H54 (cell line): ENCODE measurements around the gene CDH23.

Experiments
- DNase-seq: peaks from one replicate; pipeline ENCODE4 v3.0.0; 2011; ENCODE audit warnings: low spot score, mixed read lengths; ENCODE audit not compliant: insufficient read length
- FAIRE-seq: peaks from 3 replicates; lab custom pipeline; 2011; peaks lifted over from hg19 to GRCh38; lab: Jason Lieb, UNC
- POLR2A ChIP-seq: IDR thresholded peaks from 2 replicates; pipeline ENCODE4 v1.6.1; 2011; ENCODE audit warnings: low read depth, mild to moderate bottlenecking, low read length

CDH23 gene

DNA sequence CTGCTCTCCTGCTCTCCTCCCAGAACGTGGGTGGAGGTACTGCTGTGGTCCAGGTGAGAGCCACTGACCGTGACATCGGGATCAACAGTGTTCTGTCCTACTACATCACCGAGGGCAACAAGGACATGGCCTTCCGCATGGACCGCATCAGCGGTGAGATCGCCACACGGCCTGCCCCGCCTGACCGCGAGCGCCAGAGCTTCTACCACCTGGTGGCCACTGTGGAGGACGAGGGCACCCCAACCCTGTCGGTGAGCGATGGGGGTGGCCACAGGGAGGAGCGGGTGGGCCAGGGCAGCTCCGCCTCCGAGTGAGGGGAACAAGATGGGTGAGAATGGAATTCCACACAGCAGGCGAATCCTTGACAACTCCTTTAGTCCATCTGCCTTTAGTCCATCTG lies 345.0 kb downstream of the CDH23 start:
- FAIRE-seq, result no peak
- DNase-seq, result no peak
- TF ChIP-seq POLR2A, result no peak

DNA sequence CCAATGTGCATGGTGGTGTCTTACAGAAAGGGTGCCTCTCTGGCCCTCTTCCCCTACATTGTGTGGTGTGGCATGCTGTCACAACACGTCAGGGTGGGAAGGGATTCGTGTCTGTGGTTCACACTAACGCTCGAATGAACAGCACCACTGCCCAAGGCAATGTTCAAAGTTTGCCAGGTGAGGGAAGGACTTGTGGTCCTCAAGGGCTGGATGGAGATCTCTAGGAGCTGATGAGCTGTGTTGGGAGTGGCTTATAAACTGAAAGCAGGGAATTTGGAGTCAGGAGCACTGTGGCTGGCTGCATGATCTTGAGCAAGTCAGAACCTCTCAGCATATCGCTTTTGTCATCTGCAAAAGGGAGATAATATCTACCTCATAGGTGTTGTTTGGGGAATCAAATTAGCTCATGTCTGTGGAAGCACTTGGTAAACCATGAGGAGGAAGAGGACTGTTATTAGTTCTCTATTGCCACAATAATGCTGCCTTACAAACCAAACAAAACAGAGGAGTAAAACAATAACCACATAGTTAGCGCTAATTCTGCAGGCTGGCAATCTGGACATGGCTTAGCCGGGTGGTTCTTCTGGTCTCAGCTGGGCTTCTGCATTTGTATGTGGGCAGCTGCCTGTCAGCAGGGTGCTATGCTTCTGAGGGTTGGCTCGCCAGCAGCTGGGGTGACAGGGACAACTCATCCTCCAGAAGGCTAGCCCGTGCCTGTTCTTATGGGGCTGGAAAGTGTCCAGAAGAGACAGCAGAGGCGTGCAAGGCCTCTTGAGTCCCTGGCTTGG lies 345.8 kb downstream of the CDH23 start:
- DNase-seq (no peak), FAIRE-seq (no peak)
- TF ChIP-seq POLR2A, result no peak

DNA sequence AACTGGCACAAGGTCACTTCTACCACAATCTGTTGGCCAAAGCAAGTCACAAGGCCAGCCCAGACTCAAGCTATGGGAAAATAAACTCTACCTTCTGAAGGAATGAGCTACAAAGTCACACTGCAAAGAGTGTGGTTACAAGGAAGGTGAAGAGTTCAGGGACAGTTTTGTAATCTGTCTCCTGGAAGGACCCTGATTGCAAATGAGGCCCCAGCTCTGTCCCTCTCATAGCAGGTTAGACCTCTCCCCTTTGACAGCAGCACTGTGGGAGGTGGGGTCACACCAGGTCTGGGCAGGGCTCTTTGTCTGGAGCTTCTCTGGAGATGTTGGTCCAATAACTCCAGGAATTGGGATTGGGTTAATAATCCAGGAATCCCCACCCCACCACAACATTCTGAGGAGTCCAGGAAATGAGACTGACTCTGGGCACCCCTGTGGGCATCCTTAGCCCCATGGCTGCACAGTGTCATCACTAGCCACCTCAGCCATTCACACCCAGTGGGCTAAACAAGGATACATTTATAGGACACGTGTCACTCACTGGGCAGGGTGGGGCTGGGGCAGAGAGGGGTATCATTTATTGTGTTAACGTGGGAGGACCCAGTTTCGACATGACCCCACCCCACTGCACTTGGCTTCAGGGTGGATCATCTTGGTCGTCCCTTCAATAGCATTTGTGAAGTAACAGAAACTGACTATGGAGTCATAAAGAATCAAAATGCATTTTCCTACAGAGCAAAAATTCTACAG lies 346.5 kb downstream of the CDH23 start:
- DNase-seq (no peak), FAIRE-seq (no peak)
- TF ChIP-seq POLR2A, result no peak

DNA sequence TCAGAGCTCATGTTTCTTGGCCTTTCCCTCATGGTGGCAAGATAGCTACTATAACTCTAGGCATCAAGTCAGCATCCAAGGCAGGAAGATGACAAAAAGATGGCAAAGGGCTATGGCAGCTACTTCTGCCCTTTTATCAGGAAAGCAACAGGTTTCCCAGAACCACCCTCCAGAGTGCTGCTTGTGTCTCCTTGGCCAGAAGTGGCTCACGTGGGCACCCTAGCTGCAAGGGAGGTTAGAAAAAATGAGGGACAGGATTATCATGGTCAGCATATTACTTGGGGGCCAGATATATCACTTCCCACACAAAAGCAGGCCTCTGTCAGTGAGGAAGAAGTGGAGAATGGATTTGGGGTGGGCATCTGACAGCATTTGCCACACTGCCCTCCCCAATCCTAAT lies 347.1 kb downstream of the CDH23 start:
- FAIRE-seq (no peak), DNase-seq (no peak)
- TF ChIP-seq POLR2A, result no peak

DNA sequence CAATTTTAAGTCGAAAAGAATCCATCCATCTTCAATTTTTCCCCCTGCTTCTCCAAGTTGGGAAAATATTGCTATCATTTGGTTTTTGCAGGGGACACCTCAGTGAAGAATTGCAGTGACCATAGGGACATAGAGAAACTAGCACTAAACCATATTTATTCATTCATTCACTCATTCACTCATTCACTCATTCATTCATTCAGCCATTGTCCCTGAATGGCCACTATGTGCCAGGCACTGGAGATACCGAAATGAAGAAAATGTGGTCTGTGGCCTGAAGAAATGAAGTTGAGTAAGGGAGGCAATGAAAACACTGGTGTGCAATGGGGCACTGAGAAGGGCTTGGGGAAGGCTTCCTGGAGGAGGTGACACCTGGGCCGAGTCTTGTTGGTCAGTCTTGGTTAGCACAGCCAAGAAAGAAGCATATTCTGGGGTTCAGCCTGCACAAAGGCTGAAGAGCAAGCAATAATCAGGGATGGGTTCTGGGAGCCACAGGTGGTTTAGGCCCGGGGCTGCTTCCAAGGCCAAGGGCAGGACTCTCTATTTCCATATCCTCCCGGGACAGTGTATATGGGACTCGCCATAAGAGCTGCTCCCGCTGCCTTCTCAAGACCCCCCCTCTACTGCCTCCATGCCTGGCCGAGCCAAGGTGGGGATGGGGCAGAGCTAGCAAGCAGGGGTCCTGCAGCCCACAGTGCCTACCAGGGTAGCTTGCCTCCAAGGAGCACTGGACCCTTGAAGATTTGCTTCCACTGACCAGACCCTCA lies 348.4 kb downstream of the CDH23 start:
- FAIRE-seq, result no peak
- DNase-seq, result no peak
- TF ChIP-seq POLR2A, result no peak

DNA sequence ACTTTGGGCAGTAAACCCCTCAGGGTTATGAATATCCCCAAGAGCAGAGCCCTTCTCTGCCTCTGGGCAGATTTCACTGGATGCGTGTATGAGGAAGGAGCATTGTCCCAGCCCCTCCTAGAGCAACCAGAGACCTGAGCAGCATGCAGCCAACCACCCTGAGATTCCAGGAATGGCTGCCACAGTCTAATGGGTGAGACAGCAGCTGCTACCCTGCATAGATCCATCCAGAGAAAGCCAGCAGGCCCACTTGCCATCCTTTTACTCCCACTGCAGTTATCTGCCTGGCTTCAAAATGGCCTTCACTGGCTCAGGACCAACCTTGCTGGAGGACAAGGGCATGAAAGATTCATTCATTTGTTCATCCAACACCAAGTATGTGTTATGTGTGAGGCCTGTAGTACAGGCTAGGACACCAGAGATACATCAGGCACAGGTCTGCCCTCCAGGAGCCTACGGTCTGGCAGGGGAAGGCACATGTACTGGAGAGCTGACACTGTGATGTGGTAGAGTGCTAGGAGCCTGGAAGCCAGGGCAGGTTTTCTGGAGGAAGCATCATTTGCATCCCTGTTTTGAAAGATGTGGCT lies 349.0 kb downstream of the CDH23 start:
- TF ChIP-seq POLR2A, result no peak
- no peak for DNase-seq

DNA sequence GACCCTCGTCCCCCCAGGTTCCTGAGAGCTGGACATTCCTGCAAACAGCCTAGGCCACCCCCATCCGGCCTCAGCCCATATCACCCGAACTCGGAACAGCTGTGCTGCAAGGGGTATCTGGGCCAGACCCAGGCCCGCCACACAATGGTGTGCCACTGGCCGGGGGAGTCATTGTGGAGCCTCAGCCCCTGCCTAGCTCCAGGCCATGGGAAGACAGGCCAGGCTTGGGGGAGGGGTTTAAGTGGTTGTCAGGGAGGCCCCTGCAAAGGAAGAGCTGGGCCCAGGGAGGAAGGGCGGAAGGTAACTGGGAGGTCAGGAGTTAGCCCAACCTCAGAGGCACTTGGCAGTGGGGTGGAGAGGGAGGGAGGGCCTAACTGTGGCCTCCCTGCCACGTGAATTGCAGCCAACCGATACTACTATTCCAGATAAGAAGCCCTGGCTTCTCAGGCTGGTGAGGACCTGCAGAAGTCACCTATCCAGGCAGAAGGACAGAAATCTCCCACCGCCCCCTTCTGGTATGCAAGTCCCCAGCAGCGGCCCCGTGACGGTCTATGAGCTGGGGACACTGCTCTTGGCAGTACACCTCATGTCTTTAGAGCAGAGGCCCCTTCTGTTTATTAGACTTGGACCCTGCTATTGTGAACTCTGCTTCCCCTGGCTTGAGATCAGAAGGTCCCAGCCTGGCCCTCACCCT lies 349.8 kb downstream of the CDH23 start:
- DNase-seq (no peak), FAIRE-seq (no peak)
- TF ChIP-seq POLR2A, result no peak

More for the DNA sequence above, 349.0 kb downstream of the CDH23 start:
- FAIRE-seq, result no peak

DNA sequence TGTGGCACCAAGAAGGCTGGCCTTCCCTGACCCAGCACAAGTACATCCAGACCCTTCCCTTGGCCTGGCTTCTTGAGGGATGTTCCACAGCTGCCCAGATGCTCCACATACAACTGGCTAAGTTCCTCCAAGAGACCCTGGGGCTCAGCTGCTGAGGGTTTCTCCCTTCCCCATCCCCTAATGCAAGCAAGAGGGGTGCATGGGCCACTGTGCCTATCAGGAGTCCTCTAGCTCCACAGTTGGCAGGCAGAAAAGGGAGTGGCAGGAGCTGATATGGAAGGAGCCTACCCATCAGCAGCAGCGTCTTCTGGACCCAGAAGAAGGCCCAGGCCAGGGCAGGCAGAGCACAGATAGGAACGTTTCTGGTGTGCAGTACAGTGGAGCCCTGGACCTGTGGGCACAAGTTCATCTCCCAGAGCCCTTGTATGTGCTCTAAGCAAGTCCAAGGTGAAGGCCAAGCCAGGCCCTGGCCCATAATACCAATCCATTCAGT lies 350.4 kb downstream of the CDH23 start:
- TF ChIP-seq POLR2A, result no peak

DNA sequence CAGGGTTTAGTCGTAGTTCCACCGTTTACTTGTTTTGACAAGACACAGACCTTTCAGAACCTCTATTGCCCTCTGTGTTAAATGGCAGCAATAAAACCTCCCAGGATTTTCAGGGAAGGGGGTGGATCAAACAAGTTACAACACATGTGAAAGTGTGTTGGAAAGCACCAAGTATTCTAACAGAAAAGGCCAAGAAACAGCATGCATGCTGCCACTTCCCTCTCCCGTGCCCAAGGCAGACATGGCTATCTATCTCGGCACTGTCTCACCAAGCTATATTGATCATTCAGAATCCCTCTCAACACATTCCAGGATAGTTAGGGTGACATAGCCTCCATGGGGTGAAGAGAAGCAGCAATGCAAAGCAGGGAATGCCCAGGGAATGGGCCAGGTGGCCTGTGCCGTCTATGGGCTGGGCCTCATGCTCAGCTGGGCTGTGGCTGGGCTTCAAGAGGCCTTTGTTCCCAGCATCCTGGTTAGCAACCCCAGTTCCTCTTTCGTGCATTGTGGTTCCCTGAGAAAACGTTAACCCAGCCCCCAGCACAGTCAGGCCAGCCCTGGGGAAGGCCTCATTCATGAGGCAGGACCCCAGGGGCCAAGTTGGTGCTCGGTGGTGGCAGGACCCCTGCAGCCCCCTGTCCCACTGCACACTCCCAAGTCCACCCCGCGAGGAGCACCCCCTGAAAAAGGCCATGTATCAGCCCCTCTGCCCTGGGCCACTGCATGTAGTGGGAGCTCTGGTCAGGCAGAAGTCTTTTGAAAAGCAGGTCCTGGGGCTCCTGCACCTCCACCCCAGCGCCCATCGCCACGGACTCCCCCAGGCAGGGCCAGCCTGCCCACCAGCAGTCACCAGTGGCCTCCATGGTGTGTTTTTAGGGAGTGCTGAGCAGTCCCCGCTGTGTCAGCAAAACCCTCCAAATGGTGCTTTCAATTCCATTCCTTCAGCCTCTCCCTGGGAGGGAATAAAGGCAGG lies 351.1 kb downstream of the CDH23 start:
- DNase-seq (no peak), FAIRE-seq (no peak)

More for the DNA sequence above, 350.4 kb downstream of the CDH23 start:
- FAIRE-seq (no peak), DNase-seq (no peak)

DNA sequence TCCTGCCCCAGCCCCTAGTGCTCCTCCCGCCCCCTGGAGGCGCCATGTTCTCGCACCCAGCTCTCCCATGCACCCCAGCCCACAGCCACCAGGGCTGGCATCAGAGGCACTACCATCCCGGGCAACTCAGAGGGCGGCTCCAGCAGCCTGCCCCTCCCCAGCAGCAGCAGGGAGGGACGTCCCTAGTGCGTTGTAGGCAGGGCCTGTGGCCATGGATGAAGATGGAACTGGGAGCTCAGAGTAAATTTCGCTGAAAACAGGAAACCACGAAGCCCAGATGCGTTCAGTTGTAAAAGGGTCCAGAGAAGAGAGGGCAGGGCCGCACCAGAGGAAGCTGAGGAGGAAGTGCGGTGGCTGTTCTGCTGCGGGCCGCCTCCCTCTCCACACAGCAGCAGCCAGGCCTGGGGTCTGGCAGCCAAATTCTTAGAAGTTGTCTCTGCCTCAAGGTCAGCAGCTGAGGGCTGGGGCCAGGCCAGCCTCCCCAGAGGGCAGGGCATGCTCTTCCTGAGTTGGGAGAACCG lies 352.0 kb downstream of the CDH23 start:
- TF ChIP-seq POLR2A, result no peak
- no peak for FAIRE-seq
- no peak for DNase-seq

More for the DNA sequence above, 351.1 kb downstream of the CDH23 start:
- TF ChIP-seq POLR2A, result no peak

DNA sequence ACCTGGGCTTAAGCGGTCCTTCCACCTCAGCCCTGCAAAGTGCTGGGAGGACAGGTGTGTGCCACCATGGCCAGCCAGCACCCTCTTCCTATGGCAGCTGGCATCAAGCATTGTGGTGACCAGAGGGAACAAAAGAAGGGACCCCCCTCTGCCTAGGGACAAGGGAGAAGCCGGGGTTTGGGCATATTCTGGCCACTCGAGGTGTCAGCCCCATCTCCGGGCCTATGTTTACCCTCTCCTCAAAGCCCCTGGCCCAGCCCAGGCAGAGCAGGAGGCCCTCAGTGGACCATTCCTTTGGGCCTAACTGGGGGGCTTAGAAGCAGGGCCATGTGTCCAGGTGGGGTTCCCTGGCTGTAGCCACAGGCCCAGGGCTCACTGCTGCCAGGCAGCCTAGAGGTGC lies 352.7 kb downstream of the CDH23 start:
- no peak for TF ChIP-seq POLR2A
- FAIRE-seq (no peak), DNase-seq (no peak)
